ENCODE measurements around the gene CDC42SE2.

DNA sequence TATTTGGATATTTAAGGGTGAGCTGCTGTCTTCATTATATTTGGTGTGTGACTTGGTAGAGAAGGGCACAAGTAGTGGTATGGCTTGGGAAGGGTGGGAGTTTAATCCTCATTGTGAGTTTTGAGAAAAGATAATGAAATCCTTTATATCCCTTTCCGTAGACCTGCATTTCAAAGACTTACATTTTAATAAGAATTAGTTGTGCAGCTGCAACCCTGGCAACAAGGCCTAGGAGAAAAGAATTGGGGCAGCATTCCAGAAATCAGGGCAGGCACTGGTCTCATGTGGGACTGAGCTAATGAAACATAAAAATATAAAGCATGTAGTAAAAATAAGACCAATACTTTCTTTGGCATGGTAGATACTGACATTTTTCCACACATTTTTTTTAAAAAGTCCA is 60.5 kb downstream of the CDC42SE2 start:
- TF ChIP-seq, protein P1, sequence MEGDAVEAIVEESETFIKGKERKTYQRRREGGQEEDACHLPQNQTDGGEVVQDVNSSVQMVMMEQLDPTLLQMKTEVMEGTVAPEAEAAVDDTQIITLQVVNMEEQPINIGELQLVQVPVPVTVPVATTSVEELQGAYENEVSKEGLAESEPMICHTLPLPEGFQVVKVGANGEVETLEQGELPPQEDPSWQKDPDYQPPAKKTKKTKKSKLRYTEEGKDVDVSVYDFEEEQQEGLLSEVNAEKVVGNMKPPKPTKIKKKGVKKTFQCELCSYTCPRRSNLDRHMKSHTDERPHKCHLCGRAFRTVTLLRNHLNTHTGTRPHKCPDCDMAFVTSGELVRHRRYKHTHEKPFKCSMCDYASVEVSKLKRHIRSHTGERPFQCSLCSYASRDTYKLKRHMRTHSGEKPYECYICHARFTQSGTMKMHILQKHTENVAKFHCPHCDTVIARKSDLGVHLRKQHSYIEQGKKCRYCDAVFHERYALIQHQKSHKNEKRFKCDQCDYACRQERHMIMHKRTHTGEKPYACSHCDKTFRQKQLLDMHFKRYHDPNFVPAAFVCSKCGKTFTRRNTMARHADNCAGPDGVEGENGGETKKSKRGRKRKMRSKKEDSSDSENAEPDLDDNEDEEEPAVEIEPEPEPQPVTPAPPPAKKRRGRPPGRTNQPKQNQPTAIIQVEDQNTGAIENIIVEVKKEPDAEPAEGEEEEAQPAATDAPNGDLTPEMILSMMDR (conservative IDR thresholded peaks at IDR 0.05; ENCODE audit: low read length), result no peak
- no peak for TF ChIP-seq EZH2phosphoT487 (IDR thresholded peaks at IDR 0.05; ENCODE audit: borderline replicate concordance, low read depth, low read length)
